HG03139 (cell line): ENCODE results near the gene SLX9.

Source experiments
- ATAC-seq: cut with Tn5 transposase; IDR thresholded peaks from one replicate; pipeline ENCODE4 v1.9.1; 2021; ENCODE audit not compliant: unreplicated experiment

Gene SLX9

DNA sequence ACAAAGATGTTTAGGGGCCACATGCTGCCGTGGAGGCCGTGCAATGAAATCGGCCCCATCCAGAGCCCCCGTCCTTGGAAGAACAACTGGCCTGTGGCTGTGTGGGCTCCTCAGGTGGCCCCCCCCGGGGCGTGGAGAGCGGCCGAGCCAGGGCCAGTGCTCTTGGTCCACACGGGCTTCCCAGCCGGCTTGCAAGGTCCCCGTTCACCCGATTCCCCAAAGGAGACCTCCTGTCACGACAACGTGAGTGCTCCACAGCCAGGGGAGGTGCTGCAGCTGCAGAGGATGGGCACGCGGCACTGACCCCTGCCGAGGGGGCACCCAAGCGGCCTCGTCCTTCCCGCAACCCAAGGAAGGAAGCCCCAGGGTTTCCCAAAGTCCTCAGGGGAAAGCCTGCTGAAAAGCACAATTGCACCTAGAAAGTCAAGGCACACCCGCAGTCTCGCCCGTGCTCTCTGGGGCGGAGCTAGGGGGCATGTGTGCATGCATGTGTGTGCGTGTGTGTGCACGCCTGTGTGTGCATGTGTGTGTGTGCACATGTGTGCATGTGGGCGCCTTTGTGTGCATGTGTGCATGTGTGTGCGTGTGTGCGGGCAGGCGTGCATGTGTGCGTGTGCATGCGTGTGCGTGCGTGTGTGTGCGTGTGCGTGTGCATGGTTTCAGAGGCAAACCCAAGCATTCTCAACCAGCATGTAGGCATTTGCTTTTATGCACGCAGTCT, 48.2 kb downstream of the SLX9 start:
- ATAC-seq, result no peak

DNA sequence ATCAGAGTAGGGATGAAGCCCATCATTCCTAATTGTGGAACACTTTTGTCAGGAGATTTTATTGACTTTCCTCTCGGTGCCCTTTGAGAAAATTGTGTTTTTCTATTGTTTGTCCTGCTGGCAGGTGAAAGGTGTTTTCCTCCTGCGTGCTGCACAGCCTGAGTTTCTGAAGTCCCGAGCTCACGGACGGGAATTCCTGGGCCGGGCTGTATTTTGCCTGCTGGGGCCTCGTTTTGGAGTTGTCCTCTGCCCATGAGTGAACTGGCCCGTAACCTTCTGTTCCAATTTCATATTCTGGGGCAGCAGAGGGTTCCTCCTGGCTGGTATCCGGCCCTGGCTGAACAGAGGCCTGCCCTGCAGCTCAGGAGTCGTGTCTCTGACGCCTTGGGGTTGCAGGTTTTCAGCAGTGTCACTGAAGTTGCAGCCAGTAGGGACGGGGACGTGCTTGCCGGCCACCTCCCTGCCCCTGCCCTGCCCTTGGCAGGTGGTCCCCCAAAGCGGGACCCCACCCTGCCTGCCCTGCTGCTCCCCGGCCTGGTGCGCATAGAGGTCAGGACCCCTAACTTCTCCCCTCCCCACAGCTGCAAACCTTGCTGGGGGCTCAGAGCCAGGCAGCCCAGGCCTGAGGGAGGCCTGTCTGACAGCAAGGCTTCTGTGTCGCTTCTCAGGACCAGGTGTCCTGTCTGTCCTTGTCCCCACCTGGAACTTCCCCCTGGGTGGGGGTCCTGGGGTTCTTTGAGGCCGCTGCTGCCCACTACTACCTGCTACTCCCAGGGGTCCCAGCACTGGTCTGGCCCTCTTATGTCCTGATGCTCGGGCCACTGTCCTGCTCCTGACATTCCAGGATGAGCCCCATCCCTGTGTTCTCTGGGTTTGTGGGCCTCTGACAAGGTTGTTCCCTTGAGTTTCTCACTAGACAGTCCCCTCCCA, 49.0 kb downstream of the SLX9 start:
- ATAC-seq, result no peak

DNA sequence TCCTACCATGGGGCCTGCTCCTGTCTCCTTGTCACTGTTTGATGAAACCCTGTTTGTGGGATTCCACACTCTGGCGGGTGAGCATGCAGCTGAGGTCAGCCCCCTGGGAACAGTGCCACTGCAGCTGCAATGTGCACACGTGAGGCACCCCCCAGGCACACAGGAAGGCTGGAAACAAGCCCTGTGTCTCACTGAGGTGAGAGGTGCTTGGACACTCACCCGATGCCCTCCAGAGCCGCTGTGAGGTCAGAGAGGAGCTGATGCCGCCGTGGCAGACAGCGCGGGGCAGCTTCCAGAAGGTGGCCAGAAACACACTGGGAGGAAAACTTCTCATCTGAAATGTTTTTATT, 49.7 kb downstream of the SLX9 start:
- no peak for ATAC-seq

DNA sequence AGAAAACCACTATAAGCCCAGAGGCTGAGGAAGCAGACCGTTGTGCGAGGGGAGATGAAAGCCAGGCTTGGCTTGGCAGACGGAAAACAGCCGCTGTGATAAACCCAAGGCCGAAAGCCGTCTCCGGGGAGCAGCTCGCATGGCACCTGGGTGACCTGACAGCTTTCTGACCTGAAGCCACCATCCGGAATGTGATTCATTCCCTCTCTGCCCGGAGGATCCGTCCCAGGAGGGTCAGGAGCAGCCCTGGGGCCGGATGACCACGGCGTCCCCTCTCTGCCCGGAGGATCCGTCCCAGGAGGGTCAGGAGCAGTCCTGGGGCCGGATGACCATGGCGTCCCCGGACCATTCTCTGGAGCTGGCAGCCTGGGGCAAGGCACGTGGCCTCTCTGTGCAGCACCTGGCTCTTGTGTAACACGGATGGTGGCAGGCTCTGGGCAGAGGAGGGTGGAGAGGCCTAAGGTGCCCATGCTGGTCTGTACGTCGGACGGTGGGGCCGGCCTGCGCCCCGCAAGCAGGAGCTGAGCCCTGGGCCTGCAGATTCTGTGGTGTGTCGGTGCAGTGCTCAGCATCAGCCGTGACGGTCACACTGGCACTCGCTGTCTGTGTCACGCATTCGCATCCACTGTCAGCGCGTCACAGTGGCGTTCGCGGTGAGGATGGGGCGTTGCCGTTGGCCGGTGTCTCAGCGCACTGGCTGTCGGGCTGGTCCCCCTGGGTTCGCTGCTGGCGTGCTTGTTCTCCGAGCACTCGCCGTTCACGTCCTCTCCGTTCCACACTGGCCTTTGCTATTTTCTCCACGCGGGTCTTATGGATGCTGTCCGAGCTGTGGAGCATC, 50.3 kb downstream of the SLX9 start:
- no peak for ATAC-seq

DNA sequence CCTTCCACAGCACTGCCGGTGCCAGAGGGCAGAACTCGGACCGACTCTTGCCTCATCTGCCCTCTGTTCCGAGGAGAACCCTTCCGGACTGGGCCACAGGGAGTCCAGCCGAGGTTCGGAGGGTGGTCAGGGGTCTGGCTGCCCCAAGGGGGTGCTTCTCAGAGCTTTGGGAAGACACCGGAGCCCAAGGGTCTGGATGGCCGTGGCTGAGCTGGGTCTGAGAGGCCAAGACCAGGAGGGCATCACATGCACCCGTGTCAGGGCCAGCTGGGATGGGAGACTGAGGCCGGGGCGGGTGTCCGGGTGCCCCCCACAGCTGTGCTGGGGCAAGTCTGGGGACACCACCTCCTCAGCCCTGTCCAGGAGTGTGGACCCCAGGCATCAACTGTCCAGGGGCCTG, 51.1 kb downstream of the SLX9 start:
- no peak for ATAC-seq

DNA sequence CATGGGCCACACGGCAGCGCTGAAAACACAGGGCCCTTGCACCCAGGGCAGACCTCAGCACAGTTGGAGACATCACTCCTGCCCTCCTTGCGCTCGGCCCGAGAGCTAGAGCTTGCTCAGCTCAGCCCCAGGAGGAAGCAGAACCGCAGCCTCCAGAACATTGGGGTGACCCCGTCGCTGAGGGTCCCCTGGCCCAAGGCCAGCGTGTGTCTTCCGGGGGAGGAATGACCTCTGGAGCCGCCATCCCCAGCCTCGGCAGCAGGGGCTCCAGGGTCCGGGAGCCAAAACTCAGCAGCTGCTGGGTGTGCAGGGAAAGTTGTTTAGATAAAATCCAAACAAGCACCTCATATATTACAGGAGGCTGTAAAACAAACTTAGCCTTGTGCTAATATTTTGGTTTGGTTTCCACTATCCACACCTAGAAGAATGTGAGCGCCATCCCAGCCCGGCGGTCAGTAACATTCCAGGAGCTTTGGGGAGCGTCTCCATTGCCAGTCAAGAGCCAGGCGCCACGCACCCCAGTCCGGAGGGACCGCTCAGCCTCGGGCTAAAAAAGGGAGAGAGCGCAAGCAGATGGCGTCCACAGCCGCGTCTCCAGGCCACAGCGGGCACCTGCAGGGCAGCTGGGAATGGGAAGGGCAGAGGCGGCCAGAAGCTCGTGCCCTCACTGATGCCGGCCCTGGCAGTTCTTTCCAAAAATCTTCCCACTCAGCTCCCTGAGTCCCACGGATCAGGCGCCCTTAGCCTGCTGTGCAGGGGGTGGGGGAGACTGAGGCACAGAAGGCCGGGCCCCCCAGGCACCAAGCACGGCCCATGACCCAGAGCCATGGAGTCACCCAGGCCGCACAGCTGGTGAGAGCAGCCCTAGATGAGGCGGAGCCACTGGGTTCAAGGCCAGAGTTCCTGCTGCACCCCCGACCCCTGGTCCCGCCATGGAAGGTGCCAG, 52.0 kb downstream of the SLX9 start:
- ATAC-seq, result no peak

DNA sequence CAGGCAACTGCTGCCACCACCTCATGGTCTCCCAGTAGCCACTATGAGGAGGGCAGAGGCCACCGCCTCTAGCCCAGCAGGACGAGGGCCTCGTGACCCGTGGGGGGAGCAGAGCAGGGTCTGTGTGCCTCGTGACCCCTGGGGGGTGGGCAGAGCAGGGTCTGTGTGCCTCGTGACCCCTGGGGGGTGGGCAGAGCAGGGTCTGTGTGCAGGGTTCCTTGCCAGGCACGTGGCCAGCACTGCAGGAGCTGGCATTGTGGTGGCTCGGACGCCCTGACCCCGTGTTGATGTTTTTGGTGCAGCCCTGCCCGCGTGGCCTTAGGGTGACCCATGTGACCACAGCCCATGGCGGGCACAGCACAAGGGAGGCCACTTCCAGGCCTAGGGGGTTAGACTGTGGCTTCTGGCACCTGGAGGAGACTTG, 52.8 kb downstream of the SLX9 start:
- ATAC-seq, result no peak

DNA sequence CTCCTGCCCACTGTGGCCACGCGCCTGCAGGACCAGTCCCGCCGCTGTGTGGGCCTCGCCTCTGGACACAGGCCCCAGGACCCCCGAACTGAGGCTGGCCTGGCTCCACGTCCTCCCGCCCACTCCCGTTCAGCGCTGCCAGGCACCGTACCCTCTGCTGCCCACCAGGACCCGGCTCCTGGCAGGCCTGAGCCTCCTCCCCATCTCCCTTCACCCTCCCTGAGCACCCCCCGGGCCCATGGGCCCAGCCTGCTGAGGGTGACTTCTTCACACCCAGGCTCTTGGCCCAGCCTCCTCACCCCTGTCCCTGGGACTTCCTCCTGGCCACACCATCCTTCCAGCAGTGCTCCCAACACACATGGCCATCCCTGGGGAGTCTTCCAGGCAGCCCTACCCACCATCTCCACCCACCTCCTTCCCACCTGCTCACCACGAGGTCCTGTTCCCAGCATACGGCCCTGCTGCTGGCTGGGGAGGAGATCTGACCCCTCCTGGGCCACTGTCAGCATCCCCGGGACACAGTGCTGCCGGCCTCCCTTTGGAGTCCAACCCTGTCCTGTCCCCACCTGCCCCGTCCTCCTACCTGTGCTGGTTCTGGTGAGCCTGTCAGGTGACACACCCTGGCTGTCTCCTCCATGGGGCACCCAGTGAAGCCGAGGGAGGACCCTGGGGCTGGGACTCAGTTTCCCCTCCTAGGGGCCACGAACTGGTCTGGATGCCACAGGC, 53.7 kb downstream of the SLX9 start:
- no peak for ATAC-seq

DNA sequence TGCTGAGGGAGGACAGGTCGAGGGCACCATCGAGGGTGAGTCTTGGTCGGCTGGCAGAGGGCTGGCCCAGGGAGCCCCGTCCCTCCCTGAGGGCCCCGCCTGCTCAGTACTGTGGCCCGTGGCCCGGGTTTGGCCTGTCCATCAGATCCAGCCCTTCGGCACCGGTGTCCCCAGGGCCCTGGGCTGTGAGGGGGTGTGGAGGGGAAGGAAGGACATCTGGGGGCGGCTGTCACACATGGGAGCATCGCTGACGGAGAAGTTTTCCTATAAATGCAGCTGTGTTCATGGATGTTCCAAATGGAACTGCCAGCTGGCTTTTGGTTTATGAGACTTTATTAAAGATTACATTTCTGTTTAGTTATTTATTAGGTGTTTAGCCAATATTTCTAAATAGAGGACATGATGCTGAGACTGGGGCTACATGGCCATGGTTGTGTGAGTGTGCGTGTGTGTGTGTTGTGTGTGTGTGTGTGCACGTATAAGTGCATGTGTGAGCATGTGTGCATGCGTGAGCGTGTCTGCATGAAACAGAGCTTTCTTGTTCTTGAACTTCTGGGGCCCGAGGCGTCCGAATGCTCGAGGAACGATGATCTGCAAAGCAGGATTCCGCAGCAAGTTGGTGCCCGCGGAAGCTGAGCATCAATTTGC, 54.3 kb downstream of the SLX9 start:
- no peak for ATAC-seq

DNA sequence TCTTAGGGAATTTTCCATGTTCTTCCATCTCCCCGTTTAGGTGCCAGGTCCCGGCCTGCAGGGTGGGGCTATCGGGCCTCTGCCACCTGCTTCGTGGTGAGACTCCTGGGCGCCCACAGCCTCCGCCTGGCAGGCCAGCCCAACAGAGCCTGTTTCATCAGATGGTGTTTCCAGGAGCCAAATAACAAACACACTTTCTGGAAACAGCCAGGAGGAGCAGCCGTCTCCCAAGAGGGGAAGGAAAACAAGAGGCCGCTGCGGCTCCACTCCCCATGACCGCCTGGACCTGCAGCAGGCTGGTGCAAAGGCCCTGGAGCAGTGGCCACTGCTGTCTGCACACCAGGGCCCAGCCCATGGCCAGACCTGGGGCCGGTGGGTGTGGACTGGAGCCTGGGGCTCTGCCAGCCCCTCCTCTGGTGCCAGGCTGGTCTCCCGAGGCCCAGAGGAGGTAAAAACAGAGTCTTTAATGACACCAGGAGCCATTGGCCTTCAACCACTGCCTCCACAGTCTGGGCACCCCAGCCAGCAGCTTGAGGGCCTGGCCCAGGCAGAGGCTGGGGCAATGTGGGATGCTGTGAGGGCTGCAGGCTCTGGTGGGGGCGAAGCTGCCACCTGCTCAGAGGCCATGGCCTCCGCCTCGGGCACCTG, 55.0 kb downstream of the SLX9 start:
- no peak for ATAC-seq

DNA sequence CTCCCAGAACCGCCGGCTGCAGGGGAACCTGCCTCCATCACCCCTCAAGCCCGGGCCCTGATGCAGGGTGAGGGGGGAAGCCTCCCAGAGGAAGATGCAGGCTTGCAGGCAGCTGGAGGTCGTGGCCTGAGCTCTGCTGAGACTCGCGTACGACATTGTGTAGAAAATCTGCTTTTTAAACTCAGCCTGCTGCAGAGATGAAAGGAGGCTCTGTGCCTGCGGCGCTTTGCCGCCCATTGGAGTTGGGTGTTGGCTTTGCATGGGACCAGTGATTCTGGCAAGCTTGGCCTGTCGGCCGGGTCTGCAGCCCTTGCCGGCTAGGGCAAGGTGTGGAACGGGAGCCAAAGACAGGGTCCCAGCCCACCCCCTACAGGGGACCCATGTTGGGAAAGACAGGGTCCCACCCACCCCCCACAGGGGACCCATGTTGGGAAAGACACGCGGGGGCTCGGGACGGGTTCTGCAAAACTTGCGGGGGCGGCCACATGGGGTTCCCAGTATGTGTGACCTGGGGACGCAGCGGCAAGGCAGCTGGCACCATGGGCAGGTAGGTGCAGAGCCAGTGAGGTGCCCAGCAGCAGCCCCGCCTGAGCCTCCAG, 55.6 kb downstream of the SLX9 start:
- no peak for ATAC-seq

DNA sequence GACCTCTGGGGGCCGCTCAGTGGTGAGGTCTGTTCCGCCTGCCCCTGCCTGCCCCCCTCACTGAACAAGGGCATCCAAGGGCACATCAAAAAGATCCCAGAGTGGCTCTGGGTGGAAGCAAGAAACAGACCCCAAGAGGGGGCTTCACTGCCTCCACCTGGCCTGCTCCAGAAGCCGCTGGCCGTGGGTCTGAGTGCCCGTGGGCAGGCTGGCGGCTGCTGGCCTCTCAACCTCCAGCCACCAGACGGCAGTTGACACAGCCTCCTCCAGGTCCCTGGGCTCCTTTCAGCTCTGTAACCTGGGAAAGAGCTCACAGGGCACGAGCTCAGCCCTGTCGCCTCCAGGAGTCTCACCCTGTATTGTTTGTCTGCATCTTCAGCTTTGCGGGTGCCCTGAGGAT, 56.3 kb downstream of the SLX9 start:
- ATAC-seq, result no peak

DNA sequence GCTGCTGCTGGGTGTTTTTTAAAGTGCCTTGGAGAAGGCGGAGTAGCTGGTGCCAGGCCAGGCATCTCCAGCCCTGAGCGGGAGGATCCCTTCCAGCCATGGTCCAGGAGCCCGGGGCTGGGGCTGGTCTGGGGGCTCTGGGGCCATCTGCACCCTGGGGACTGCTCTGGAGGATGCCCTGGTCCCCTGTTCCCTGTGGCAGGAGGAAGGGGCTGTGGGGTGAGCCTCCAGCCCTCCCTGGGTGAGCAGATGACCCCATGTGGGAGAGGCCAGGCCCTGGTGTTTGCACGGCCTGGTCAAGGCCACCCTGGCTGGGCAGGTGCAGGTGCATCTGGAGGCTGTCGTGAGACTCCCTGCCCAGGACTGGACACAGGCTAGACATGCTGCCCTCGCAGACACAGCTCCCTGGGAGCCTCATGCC, 56.7 kb downstream of the SLX9 start:
- no peak for ATAC-seq

DNA sequence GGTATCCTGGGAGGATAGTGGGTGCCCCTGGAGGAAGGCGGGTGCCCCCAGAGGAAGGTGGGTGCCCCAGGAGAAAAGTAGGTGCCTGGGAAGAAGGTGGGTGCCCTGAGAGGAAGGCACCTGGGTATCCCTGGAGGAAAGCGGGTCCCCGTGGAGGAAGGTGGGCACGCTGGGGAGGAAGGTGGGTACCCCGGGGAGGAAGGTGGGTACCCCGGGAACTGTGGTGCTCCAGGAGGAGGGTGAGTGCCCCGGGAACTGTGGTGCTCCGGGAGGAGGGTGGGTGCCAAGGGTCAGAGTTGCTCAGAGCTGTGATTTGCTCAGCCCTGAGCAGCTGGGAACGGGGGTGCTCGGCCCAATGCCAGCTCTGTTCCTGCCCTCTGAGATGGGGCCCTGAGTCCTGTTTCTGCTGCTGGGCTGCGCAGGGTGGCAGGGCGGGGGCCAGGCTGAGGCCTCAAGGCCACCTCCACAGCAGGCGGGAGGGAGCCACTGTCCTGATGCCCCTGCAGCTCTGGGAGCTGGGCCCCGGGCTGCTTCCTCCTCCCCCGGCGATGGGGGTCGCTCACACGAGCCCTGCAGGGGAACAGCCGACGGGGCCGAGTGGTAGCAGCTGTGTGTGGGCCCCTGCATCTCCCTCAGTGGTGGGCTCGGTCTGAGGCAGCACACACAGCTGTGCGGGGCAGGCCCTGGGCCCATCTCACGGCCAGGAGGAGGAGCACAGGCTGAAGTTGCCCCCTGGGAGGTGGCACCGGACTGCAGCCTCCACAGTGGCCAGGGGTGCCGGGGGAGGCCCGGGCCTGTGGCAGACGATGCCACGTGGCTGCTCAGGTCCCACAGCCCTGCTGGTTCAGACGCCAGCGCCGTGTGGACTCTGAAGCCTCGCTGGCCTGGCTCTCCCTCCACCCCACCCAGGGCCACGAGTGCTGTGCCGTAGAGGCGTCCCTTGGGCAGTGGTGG, 57.4 kb downstream of the SLX9 start:
- no peak for ATAC-seq

DNA sequence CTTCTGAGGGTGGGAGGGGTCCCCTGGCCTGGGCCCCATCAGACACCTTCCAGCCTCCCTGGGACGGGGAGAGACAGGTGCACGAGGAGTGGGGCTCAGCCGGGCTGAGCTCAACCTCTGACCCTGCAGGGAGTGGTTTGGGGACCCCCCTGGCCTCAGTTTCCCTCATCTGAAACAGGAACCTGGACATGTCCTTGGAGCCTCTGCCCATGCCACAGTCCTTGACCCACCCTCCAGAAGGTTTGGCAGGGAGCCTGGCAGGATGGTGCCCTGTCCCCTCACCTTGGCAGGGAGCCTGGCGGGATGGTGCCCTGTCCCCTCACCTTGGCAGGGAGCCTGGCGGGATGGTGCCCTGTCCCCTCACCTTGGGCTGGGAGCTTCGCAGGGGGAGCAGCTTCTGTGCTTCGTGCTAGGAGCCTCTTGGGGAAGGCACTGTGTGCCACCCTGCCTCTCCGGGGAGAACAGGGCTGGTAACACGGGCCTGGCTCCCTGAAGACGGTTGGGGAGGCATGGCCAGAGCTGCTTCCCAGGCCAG, 58.3 kb downstream of the SLX9 start:
- no peak for ATAC-seq

DNA sequence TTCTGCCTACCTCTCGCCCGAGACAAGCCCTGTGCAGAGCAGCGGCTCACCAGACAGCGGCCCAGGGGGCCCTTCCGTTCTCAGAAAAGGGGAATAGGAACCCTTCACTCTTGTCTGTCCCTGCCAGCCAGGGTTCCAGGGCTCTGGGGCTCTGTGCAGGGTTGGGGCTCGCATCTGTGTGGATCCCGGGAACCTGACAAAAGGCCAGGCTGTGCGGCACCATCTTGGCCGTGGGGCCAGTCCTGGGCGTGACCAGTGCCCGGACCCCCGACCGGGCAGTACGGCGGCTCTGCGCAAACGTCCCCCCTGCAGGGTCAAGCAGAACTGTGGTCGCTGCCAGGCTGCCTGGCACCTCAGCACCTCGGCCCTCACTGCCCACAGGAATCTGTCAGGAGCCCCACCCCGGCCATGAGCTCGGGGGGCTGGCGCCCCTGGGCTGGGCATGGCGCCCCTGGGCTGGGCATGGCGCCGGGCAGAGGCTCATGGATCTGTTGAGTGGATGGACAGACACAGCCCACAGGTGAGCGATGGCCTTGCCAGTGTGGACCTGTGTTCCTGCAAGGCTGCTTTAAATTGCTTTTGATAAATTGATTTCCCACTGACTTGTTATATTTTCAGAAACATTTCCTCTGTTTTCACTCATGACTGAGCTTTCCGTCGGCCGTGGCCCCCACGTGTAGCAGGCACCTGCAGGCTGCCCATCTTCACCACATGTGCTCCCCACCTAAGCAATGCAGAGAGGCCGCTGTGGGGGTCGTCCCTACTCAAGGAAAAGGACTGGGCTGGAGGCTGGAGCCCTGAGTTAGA, 59.0 kb downstream of the SLX9 start:
- ATAC-seq, result no peak
